NOMO-1 treated with DMSO at 0.1 percent for 48 hours (cell line): ENCODE measurements around the gene MOB3B.
"Not testable (repeated sequence)": the region's sequence is repeated elsewhere in the genome, so short reads cannot be mapped to it uniquely, and the experiment has no call there.

Experiments
- DNase-seq: peaks from one replicate; lab custom pipeline; 2025; ENCODE audit not compliant: unreplicated experiment; lab: John Stamatoyannopoulos, UW

The MOB3B gene

DNA sequence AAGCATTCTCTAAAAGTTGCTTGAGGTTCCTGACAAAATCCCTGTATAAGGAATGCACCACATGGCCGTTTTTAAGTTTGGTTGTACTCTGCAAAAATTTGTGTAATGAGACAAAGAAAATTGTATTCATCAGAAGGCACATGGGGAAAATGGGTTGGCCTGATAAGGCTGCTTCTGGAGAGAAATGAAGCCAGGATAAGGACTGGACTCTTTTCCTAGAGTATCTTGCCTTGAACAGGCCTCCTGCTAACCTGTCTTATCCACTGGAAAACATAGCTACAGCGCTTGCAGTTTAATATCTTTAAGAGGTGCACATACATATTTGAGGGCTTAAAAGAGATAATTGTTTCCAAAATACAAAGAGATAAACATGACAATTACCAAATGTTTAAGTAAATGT, 46.9 kb downstream of the MOB3B start:
- no peak for DNase-seq

DNA sequence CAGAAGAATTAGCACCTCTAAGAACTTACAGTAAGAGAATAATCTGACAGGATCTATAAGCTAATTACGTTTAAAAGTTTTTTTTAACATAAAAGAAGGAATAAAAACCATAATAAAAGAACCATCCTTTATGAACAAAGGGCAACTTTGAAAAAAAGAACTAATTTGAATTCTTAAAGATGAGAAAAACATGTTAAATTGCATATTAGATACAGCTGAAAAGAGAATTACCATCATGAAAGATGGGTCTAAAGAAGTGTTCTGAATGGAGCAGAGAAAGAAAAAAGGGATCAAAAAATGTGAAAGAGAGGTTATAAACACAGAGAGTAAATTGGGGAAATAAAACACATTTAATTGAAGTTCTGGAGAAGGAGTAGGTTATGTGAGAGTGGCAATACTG, 51.3 kb downstream of the MOB3B start:
- DNase-seq = no peak

DNA sequence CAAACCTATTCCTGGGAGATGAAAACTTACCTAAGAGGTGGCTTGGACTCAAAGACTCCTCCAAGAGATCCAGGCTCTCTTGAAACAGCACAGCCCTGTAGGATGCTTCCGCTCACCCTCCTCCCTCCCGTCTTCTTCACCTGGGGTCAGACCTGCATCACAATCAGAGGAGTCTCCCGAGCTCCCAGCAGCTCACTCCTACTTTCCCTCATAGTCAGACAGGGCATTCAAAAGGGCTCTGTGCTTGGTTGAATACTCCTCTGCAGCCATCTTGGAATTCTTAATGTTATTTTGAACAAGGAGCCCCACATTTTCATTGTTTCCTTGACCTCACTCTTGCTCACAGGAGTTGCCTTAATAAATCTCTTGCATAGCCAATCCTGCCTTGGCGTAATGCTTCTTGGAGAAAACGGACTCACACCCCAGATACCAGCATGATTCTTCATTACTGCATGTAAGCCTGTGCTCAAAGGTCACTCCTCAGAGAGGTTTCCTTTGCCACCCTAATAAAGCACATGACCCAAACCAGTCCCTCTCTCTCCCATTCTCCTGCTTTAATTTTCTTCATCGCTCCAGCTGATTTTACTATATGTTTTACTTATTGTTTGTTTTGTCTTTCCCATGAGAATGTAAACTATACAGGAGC, 52.6 kb downstream of the MOB3B start:
- no peak for DNase-seq

DNA sequence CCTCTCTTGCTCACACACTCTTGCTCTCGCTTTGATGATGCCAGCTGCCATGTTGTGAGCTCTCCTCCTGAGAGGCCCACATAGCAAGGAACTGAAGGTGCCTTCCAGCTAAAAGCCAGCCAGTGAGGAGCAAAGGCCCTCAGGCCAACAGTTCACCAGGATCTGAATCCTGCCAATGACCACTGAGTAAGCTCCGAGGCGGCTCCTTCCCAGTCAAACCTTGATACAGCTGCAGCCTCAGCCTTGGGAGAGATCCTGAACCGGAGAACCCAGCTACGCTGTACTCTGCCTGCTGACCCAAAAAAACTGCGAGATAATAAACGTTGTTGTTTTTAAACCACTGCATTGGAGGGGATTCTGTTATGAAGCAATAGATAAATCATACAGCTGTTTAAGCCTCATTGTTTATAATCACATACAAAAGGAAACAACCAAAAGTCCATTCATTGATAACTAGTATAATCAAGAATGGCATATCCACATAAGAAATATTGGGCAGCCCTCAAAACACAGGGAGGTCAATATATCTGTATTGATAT, 54.5 kb downstream of the MOB3B start:
- no peak for DNase-seq

DNA sequence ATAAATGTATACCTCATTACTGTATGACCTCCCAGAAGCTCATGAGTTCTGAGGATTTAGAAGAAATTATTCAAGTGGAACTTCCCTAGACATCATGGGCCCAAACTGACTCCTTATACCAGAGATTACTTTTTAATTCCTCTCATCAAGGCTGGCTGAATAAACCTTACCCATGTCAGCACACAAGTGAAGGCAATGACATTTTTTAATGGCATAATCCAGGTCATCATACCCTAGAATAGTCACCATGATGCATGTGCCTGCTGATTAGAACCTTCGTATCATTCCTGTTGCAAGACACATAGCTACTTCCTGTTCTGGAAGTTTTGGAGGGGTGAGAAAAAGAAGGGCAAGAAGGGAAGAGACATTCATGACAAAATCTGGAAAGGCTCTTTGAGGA, 55.3 kb downstream of the MOB3B start:
- no peak for DNase-seq

DNA sequence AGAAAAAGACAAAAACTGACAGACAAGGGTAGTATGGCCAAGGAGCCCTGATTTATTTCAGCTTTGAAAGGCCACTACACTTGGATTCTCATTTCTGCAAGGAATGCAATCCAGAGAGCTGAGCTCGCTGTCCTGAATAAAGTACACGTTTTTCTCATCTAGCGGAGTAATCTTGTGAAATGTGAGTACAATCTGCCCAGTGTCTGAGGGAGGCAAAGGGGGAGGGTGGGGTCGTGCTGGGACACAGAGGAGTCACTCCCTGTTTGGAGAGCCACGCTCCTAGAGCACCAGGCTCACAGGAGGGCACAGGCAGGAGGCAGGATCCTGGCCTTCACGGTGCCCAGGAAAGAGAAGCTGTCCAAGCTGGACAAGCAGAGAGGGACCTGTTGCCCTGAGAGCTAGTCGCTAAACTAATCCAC, 56.5 kb downstream of the MOB3B start:
- DNase-seq = no peak

DNA sequence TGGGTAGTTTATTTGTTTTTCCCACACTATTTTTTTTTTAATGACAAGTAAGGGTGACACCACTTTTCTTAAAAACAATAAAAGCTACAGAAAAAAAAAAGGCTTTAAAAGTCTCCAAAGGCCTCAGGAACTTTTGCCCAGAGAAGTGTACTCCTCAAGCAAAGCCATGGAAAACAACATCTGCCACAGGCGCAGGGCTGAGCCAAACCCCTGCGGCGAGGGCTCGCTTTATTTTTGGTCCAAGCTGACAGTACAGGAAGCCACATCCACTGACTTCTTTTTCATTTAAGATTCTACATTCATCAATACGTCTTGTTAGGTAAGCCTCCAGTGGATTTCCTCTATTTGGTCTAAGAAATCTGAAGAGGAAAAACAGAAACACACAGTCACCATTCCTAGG, 57.4 kb downstream of the MOB3B start:
- no peak for DNase-seq

DNA sequence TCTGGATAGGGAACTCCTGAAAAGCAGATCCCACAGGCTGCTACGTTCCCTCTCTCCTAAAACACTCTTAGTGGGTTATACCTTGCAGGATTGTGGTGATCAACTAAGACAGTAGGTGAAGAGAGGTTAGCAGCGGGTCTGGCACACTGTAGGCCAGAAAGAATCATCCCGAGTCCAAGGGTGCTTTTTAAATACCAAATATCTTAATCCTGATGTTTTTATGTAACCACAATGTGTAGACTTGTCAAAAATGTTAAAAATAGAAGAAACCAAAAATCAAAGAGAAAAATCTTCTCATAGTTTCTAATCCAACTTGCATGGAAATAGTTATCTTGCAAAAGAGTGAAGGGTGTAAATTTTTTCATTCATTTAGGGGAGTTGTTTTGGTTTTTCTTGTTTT, 57.8 kb downstream of the MOB3B start:
- DNase-seq = no peak

DNA sequence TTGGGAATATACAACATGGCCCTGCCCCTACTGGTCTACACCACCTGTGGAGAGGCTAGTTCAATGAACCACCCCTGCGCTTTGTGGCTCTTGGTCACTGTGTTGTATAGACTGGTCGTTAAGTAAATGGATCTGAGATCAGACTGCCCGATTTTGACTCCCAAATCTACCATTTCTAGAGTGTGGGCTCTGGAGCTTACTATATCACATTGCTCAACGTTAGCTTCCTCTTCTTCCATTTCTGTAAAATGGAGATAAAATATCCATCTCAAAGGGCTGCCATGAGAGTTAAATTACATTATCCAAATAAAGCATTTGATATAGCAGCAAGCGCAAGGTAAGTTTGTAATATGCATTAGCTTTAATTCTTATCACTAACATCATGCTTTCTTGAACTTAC, 58.2 kb downstream of the MOB3B start:
- no peak for DNase-seq

DNA sequence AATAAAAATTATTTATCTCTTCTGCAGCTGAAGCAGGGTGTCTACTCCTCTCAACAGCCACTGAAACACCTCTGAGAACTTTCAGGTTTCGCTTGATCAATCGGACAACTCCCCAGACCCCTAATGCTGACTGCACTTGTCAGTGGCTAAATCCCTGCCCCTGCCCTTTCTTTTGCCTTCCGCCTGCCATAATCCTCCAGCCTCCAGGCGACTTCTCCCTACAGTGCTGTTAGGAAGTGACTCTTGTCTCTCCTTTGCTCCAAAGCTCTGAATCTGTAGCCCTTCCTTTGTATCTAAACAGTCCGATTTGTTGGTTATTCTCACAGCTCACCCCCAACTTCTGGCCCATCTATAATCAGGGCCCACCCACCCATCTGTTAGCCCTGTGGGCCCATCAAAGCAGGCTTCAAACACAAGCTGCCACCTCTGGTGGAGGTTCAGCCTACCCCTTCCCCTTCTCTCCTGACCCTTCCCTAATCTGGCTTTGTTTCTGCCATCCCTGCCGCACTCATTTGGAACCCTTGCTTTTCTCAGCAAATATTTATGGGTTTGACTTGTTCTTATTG, 59.2 kb downstream of the MOB3B start:
- DNase-seq = no peak

DNA sequence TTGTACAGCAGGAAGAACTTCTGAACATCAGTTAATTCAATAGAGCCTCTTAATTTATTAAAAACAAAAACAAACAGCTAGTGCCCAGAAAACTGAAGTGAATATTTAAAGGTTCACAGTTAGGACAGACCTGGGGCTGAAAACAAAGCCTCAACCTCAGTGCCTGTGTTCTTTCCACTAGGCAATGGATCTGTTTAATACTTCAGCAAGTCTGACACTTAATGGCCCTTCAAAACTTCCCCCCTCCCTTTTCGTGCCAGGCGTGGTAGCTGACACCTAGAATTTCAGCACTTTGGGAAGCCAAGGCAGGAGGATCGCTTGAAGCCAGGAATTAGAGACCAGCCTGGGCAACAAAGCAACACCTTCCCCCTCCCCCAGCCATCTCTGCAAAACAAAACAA, 60.1 kb downstream of the MOB3B start:
- no peak for DNase-seq

DNA sequence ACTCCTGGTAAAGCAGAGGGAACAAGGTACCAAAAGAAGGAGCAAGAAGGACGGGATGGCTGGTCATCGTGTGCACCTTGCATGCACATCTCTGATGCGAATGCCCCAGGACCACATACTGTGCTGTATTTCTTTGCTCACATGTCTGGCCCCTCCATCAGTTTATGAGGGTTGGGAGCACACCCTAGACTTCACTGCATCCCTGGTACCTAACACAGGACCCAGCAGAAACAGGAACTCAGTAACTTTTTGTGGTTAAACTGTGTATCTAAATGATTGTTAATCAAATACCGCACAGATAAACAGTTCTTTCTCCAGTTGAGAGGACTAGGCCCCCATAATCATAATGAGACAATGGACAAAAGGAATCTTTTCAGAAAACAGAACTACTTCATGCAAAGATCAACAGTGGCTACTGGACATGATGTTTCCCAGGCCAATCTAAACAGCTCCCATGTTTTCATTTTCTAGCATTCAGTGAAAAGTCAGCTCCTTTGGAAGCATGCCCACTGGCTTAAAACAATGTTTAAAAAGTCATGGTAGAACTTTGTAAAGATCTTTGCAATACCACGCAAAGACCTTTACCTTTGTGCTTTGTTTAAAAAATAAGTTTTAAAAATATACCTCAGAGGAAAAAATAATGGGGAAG, 61.0 kb downstream of the MOB3B start:
- DNase-seq = no peak

DNA sequence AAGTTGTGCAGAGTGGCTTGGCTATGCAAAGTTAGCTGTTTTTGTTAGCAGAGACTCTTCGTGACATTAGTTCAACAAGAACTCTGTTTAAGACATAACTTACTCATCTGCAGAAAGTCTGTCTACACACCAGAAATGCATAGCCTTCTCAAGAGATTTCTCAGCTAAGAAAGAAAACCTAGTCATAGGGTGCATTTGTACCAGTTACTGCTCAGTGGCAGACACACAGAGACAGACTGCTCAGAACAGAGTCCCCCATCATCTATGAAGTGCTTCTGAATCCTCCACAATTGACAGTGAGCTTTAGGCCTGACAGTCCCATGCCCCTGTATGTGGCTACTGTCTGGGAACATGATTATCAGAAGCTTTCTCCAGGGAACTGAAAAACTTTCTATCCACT, 61.6 kb downstream of the MOB3B start:
- DNase-seq = no peak

DNA sequence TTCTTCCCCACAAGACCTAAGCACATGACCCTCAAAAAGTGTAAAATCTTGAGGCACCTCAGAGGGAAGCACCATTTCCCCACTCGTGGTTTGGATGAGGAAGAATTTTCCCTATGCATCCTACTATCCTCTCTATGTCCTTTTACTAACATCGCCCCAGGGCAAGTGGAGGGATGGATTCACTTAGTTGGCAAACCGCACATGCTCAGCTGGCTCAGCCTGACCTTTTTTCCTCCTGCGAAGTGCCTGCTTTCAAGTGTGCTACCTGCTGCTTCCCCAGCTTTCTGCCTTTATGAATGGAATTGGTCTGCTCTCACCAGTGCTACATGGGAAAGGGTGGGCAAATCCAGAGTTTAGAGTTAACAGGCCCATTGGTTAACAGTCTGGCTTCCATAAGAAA, 62.1 kb downstream of the MOB3B start:
- no peak for DNase-seq

DNA sequence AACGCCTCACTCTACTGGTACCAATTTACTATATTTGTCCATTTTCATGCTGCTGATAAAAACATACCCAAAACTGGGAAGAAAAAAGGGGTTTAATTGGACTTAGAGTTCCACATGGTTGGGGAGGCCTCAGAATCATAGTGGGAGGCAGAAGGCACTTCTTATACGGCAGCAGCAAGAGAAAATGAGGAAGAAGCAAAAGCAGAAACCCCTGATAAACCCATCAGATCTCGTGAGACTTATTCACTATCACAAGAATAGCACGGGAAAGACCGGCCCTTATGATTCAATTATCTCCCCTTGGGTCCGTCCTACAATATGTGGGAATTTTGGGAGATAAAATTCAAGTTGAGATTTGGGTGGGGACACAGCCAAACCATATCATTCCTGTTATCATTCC, 63.1 kb downstream of the MOB3B start:
- not testable (repeated sequence) for DNase-seq

DNA sequence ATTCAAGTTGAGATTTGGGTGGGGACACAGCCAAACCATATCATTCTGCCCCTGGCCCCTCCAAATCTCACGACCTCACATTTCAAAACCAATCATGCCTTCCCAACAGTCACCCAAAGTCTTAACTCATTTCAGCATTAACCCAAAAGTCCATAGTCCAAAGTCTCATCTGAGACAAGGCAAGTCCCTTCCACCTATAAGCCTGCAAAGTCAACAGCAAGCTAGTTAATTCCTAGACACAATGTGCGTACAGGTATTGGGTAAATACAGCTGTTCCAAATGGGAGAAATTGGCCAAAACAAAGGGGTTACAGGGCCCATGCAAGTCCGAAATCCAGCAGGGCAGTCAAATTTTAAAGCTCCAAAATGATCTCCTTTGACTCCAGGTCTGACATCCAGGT, 64.7 kb downstream of the MOB3B start:
- DNase-seq = not testable (repeated sequence)

DNA sequence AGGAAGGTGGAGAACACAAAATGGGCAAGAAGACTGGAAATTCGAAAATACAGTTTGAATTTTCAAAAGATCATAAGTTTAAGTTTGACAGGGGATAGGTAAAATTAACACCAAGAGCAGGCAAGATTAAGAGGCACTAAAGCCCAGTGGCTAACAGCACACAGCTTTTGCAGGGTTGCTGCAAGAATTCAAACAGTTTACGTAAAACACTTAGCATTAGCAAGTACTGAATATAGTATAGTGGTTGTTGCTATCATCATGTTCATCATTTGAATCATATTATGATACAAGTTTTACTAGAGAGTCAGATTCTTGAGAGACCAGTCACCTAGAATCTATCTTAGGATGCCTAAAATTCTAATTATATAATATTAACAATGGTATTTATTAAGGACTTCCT, 66.8 kb downstream of the MOB3B start:
- no peak for DNase-seq

DNA sequence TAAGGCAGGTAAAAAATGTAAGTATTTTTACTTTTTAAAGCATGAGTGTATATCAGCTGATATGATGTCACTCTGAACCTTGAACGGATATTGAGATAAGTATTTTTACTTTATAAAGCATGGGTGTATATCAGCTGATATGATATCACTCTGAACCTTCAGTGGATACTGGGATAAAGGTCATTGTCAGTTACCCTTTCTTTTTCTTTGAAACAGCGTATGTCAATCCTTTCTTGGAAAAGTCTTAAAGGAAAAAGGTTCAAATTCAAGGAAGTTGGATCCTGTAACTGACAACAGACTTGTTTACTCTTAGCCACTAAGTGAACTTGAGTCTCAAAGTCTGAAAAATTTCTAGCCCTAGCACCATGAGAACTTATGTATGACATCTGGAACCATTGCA, 67.2 kb downstream of the MOB3B start:
- no peak for DNase-seq

DNA sequence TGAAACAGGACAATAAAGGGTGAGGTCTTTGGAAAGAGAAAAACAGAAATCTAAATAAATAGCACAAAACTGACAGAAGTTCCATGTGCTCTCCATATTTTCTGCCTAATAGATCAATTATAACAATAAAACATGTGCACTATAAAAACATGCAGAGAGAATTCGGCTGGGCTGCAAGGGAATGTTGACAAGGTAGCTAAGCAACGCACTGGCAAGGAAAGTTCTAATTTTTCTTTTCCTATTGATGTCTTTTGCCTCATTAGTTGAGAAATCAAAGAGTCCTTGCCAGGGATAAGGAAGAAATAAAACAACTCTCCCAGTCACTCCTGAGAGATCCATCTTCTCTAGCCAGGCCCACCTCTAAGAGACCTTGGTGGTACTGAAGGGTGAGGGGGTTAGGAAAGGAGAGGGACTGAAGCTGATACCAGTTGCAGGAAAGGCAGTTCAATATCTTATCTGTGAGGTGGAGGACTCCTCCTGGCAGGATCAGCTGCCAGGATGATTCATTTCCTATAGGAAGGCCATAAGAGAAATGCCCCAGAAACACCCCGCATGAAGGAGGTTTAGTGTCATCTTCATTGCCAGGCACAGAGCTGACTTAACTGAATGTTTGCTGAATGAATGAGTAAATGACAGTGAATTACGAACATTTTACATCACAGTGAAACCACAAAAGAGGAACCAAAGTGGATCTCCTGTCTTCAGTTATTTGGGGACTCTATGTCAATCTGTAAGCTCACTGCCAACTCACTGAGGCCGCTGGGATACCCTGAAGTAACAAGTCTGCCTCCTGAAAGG, 69.2 kb downstream of the MOB3B start:
- DNase-seq = no peak

DNA sequence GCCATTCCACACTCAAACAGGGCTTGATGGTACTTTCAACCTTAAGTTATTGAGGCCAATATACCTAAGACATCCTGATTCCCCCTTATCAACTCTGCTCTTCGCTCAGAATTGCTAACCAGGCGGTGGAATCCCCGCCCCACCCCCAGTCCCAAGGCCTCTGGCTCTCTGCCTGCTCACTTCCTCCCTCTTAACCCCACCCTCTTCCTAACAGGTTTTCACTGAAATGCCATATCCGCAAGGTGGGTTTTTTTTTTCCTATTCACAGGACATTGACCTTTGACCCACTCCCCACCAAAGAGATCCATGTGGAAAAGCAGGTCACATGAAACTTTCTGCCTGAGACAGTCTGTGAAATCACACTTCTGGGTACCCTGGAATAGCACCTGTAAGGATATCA, 72.2 kb downstream of the MOB3B start:
- no peak for DNase-seq

DNA sequence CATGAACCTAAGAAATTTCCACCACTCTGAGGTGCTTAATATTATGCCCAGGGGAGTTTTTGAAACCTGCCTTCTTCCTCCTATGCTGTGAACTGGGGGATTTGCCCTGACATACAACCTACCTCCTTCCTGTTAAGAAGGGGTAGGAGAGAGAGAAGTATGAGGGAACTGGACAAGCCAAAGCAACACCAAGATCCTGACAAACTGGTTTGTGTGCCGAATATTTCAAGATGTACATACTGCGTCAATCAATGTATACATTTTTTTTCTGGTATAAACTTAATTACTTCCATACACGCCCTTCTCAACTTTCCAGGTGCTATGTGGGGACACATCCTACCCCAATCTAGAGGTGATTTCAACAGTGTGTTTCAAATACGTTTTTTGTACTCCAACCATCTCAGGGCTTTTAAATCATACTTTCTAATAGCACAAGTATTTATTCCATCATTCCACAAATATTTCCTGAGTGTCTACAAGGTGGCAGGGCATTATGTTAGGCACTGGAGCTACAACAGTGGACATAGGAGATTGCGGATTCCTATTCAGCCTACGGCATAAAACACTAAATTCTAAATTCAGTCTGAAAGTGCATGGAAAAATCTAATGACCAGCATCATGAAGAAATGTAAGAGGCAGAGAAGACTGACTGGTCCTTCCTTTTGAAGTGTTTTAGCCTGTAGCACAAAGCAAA, 75.6 kb downstream of the MOB3B start:
- no peak for DNase-seq
